GM18870 (cell line): ENCODE measurements around the gene TMF1.

ENCODE experiments used
- ATAC-seq: cut with Tn5 transposase; IDR thresholded peaks from one replicate; pipeline ENCODE4 v1.9.1; 2021; ENCODE audit warnings: moderate library complexity; ENCODE audit not compliant: unreplicated experiment

The TMF1 gene

DNA sequence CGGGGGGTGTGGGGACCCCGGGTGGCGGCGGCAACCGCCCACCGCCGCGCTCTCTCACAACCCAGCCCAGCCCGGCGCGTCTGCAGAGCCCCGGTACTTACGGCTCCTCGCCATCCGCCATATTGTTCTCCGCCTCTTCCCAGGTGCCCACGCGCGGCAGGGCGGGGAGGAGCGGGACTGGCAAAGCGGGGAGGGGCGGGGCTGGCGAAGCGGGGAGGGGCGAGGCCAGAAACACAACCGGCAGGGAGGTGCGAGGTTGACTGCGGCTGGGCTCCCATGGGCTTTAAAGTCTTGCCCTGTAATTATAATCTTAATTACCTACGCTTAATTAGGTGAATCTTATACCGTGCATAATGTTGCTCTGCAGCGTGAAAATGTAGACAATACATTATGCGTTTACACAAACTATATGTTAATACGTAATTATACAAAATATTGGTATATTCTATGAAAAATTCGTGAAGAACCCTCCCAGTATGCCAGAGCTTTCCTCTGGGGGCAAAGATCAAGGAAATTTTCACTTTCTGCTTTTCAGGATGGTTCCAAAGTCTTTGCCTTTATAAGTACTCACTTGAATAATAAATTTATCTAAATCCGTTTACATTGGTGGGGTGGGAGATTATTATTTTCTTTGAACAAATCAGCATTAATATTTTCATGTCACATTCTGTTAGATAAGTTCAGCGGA, 28.2 kb upstream of the TMF1 start, which contains the start of gene UBA3:
UBA3 (minus strand) TSS at position 133 of the 688 bp plus-strand sequence; CDS start at position 121, 12 bp downstream.
- no peak for ATAC-seq

- no peak for ATAC-seq
Measured at GRCh38 chr3:69079269-69080159, 27.4 kb upstream of the TMF1 start.

DNA sequence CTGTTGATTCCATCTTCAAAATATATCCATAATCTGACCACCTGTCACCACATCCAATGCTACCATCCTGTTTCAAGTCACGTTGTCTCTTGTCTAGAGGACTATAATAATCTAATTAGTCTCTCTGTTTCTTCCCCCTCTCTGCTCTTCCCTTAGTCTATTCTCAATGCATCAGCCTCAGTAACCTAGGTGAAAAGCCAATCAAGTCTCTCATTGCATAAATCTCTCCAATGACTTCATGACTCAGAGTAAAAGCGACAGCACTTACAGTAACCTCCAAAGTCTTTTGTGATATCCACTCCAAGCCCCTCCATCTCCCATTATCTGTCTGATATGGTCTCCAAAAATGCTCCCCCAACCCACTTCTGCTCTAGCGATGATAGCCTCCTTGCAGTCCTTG, 20.8 kb upstream of the TMF1 start:
- ATAC-seq = no peak

- ATAC-seq = no peak
Measured at GRCh38 chr3:69066121-69066520, 14.0 kb upstream of the TMF1 start.

- no peak for ATAC-seq
Measured at GRCh38 chr3:69065318-69065964, 13.3 kb upstream of the TMF1 start.

DNA sequence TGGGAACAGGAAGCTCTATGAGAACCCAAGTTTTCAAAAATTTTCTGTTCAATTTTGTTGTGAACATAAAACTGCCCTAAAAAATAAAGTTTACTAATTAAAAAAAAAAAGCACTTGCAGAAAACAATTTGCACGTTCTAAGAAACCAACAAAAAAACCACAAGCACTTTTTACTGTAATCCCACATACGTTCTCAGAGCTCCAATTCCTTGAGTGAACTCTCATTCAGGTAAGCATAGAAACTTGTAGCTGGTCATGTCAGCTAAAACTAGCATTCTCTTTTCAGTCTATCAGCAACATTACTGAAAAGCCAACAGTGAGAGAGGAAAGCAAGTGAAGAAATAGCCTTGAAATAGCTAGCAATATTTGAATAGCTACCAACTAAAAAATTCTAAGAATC, 11.5 kb upstream of the TMF1 start:
- no peak for ATAC-seq

GRCh38 chr3:69059688-69060087, 7.6 kb upstream of the TMF1 start:
- ATAC-seq = no peak

- no peak for ATAC-seq
Measured at GRCh38 chr3:69058947-69059224, 6.8 kb upstream of the TMF1 start.

- ATAC-seq = peak; percentile 97
Measured at GRCh38 chr3:69058180-69058946, 6.2 kb upstream of the TMF1 start.

- peak; percentile 2 for ATAC-seq
Measured at GRCh38 chr3:69052472-69052898, 352 bp upstream of the TMF1 start.

GRCh38 chr3:69048990-69049389, 3.1 kb downstream of the TMF1 start:
- ATAC-seq = no peak

- no peak for ATAC-seq
Measured at GRCh38 chr3:69044608-69045007, 7.5 kb downstream of the TMF1 start.

DNA sequence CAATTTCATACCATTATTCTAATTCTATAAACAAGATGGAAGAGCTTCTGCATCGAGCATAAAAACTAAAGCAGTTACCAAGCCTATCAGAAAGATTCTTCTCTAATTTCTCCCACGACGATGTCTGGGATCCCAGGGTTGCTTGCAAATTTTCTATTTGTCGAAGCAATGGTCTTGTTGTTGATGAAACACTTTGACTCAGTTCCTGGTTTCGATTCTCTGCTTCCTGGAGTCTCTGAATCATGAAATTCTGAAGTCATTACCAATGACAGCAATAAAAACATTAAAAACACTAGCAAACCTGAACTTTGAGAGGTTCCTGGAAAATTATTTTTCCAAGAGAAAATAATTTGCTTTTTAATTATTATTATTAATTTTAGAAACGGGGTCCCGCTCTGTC, 18.7 kb downstream of the TMF1 start:
- no peak for ATAC-seq

DNA sequence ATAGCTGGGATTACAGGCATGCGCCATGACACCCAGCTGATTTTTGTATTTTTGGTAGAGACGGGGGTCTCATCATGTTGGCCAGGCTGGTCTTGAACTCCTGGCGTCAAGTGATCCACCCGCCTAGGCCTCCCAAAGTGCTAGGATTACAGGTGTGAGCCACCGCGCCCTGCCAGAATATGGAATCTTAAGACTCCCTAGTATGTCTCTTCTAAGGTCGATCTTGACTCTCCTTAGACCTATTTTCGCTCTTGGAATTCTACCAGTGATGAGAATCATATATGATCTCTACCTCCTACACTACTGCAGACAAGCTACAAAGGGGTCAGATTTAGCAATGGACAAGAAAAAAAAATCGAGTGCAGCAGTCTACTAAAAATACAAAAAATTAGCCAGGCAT, 19.4 kb downstream of the TMF1 start:
- ATAC-seq = no peak

GRCh38 chr3:69032142-69032541, 20.0 kb downstream of the TMF1 start:
- no peak for ATAC-seq

- no peak for ATAC-seq
Measured at GRCh38 chr3:69031635-69032034, 20.5 kb downstream of the TMF1 start.

DNA sequence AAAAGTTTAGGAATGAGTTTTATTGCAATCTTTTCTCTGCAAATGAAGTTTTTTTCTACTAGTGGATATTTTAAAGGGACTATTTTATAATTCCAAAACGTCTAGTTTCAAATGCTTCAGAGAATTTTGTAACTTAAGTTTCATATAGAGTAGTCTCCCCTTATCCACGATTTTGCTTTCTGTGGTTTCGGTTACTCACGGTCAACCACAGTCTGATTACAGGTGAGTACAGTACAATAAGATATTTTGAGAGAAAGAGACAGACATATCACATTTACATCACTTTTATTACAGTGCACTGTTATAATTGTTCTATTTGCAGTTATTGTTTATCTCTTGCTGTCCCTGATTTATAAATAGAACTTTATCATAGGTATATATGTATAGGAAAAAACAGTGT, 31.3 kb downstream of the TMF1 start:
- ATAC-seq = no peak

- no peak for ATAC-seq
Measured at GRCh38 chr3:69020424-69020823, 31.7 kb downstream of the TMF1 start.

GRCh38 chr3:69016901-69017300, 35.2 kb downstream of the TMF1 start:
- ATAC-seq = no peak

DNA sequence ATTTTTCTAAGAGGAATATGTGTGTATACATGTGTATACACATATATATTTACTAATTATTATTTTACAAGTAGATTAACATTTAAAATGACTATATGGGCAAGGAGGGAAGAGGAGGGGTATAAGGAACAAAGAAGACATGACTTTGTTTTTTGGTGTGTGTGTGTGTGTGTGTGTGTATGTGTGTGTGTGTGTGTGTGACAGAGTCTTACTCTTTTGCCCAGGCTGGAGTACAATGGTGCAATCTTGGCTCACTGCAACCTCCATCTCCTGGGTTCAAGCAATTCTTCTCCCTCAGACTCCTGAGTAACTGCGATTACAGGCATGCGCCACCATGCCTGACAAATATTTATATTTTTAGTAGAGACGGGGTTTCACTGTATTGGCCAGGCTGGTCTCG, 36.0 kb downstream of the TMF1 start:
- ATAC-seq = no peak

- ATAC-seq = no peak
Measured at GRCh38 chr3:69014022-69014580, 38.0 kb downstream of the TMF1 start.
